Esophagus muscularis mucosa (tissue), 4 donors: ENCODE measurements around the gene HAO1. TPM values are rescaled to one million over a fixed set of nuclear protein-coding genes. Genes with fewer than 3 reads are reported as not detected.

Source experiments
- DNase-seq: peaks from one replicate; pipeline ENCODE4 v3.0.0-alpha.2; 2017; ENCODE audit errors: extremely low spot score
- H3K27ac ChIP-seq, 4 donors: fragments of 200-600 bp; sonication (generic); replicated peaks in 1 of 4; 1 replicate in 3 of 4; 2 replicates in 1 of 4; pipeline ENCODE4 v1.5.1; 2016 to 2019; ENCODE audit warnings: mild to moderate bottlenecking in 1 of 4
- H3K27me3 ChIP-seq, 4 donors: fragments of 200-600 bp; sonication (generic); one replicate each; pipeline versions ENCODE4 v1.5.1 to v1.6.0; 2016 to 2019
- H3K36me3 ChIP-seq, 4 donors: fragments of 200-600 bp; sonication (generic); one replicate each; pipeline ENCODE4 v1.5.1; 2016 to 2019
- H3K4me1 ChIP-seq, 4 donors: fragments of 200-600 bp; sonication (generic); one replicate each; pipeline ENCODE4 v1.5.1; 2016 to 2019
- H3K4me3 ChIP-seq, 4 donors: fragments of 200-600 bp; sonication (generic); 1 replicate in 2 of 4; 2 replicates in 2 of 4; pipeline ENCODE4 v1.5.1; 2016 to 2019; ENCODE audit warnings: mild to moderate bottlenecking in 4 of 4, moderate library complexity in 1 of 4
- H3K9me3 ChIP-seq, 4 donors: fragments of 200-600 bp; sonication (generic); 1 replicate in 3 of 4; 2 replicates in 1 of 4; pipeline ENCODE4 v1.5.1; 2016 to 2019
- EP300 ChIP-seq: sonication (generic); formaldehyde crosslinking; IDR thresholded peaks from one replicate; pipeline ENCODE4 v1.6.1; 2017; ENCODE audit warnings: antibody characterized with exemption
- POLR2A ChIP-seq: fragments of 450-650 bp; IDR thresholded peaks from one replicate; pipeline ENCODE4 v1.6.1; 2017; ENCODE audit warnings: antibody characterized with exemption, moderate library complexity, mild to moderate bottlenecking, low read depth
- POLR2AphosphoS5 ChIP-seq, 2 donors: sonication (generic); formaldehyde crosslinking; IDR thresholded peaks; one replicate each; pipeline ENCODE4 v1.6.1; 2017; ENCODE audit warnings: antibody characterized with exemption in 2 of 2
- WGBS: methylation state at CpG from one replicate; pipeline ENCODE4 v1.1.5; 2018; 5-methylcytosine and 5-hydroxymethylcytosine counted together
- intact Hi-C: fragments of 100-400 bp; cut with DNase I; formaldehyde crosslinking; loops from one replicate; pipeline ENCODE4 v1.15.1; 2023
- total RNA-seq, 4 donors: library from RNA; depleted of rRNA; stranded (reverse); fragments of >200 nt; gene quantifications; one replicate each; pipeline versions ENCODE4 v1.1.0 to v1.2.1, GENCODE V29; 2016
- TF ChIP-seq, protein P1 (sequence below), 3 experiments: fragments of 200-600 bp in 2 of 3; fragments of 450-650 bp in 1 of 3; sonication (generic) in 2 of 3; IDR thresholded peaks; one replicate each; pipeline ENCODE4 v1.5.1; 2017 to 2019; ENCODE audit warnings: antibody characterized with exemption in 3 of 3, mild to moderate bottlenecking in 2 of 3, moderate library complexity in 1 of 3

Gene HAO1
- total RNA-seq, 4 donors from 2014 or later: not detected

DNA sequence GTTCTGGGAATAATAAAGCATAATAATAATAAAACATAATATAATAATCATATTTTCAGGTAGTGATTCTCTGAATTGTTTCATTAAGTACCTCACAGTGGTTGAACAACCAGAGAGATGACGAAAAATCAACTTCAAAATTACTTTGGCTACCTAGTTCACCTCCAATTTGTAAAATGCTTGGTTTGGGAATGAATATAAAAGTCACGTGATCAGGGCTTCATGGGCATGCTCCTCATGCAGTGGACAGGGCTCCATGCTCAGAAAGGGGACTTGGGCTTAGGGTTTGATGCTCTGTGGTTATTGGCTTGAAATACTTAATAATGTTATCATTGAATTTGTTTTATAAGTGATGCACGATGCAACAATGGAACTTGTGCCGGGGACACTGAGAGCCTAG lies 58.2 kb downstream of the HAO1 start:
- no peaks in the 10 kb centered on the region for H3K9me3 ChIP-seq
- no peak for TF ChIP-seq POLR2A
- no peak for TF ChIP-seq EP300
- TF ChIP-seq POLR2AphosphoS5 (IDR thresholded peaks at IDR 0.05): no peak
- TF ChIP-seq, protein P1, sequence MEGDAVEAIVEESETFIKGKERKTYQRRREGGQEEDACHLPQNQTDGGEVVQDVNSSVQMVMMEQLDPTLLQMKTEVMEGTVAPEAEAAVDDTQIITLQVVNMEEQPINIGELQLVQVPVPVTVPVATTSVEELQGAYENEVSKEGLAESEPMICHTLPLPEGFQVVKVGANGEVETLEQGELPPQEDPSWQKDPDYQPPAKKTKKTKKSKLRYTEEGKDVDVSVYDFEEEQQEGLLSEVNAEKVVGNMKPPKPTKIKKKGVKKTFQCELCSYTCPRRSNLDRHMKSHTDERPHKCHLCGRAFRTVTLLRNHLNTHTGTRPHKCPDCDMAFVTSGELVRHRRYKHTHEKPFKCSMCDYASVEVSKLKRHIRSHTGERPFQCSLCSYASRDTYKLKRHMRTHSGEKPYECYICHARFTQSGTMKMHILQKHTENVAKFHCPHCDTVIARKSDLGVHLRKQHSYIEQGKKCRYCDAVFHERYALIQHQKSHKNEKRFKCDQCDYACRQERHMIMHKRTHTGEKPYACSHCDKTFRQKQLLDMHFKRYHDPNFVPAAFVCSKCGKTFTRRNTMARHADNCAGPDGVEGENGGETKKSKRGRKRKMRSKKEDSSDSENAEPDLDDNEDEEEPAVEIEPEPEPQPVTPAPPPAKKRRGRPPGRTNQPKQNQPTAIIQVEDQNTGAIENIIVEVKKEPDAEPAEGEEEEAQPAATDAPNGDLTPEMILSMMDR (IDR thresholded peaks at IDR 0.05): no peak
- intact Hi-C loops: no loop called here
- peaks cover 0 to 4% (median 0%) of the 10 kb centered on the region in 4 donors for H3K4me1 ChIP-seq
- WGBS: 77% methylated on average over 4 of the region's 4 CpGs
- H3K27ac ChIP-seq: no peak overlapping the region
- H3K27me3 ChIP-seq: no peaks in the 10 kb centered on the region
- no peak overlapping the region for H3K4me3 ChIP-seq
- no peaks in the 10 kb centered on the region for H3K36me3 ChIP-seq
- DNase-seq: no peak

DNA sequence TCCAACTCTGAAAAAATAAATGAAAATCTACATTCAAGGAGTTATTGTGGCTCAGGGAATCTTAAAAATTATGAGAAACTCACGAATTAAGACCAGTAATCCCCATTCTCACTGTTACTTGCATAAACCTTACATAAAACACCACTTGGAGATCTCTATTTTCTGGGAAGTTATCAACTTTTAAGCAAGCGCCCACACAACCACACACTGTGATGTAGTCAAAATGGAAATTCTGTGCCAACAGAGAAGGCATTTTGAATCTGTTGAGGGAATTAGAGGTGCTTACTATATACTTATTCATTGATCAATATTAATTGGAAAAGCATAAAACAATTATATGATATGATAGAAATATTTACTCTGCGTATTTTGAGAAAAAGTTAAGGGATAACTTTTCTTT lies 58.7 kb downstream of the HAO1 start:
- intact Hi-C loops: no loop called here
- no peaks in the 10 kb centered on the region for H3K36me3 ChIP-seq
- peaks cover 0 to 4% (median 0%) of the 10 kb centered on the region in 4 donors for H3K4me1 ChIP-seq
- H3K27me3 ChIP-seq: no peaks in the 10 kb centered on the region
- DNase-seq: no peak
- 87% methylated on average over 3 of the region's 3 CpGs for WGBS
- no peak overlapping the region for H3K27ac ChIP-seq
- TF ChIP-seq POLR2A (no peak), EP300 (no peak), POLR2AphosphoS5 (IDR thresholded peaks at IDR 0.05) (no peak)
- TF ChIP-seq, protein P1 (IDR thresholded peaks at IDR 0.05): no peak
- H3K4me3 ChIP-seq: no peak overlapping the region
- no peaks in the 10 kb centered on the region for H3K9me3 ChIP-seq

- intact Hi-C loops: no loop called here
- 27% methylated on average over 5 of the region's 5 CpGs for WGBS
- DNase-seq: no peak
Observed at GRCh38 chr20:7879883-7880282, 60.4 kb downstream of the HAO1 start.

GRCh38 chr20:7868108-7868507 lies 72.2 kb downstream of the HAO1 start:
- Histone ChIP-seq H3K36me3 (no peaks in the 10 kb centered on the region), H3K4me3 (no peak overlapping the region), H3K9me3 (peaks cover 0 to 9% (median 0%) of the 10 kb centered on the region in 4 donors), H3K27me3 (no peaks in the 10 kb centered on the region), H3K4me1 (no peaks in the 10 kb centered on the region), H3K27ac (no peak overlapping the region)
- no peak for DNase-seq
- TF ChIP-seq, protein P1 (IDR thresholded peaks at IDR 0.05): no peak
- TF ChIP-seq POLR2A: no peak
- TF ChIP-seq POLR2AphosphoS5 (IDR thresholded peaks at IDR 0.05): no peak
- TF ChIP-seq EP300: no peak
- WGBS: 94% methylated on average over 2 of the region's 2 CpGs
- intact Hi-C loops: no loop called here

More at GRCh38 chr20:7879883-7880282, 60.4 kb downstream of the HAO1 start:
- TF ChIP-seq, protein P1 (IDR thresholded peaks at IDR 0.05): no peak
- TF ChIP-seq POLR2A: no peak
- no peak for TF ChIP-seq POLR2AphosphoS5 (IDR thresholded peaks at IDR 0.05)
- TF ChIP-seq EP300: no peak
- Histone ChIP-seq H3K4me1 (peaks cover 0 to 4% (median 0%) of the 10 kb centered on the region in 4 donors), H3K27ac (no peak overlapping the region), H3K36me3 (no peaks in the 10 kb centered on the region), H3K4me3 (no peak overlapping the region), H3K9me3 (no peaks in the 10 kb centered on the region), H3K27me3 (no peaks in the 10 kb centered on the region)

- Histone ChIP-seq H3K36me3 (no peaks in the 10 kb centered on the region), H3K4me1 (no peaks in the 10 kb centered on the region), H3K9me3 (peaks cover 0 to 9% (median 0%) of the 10 kb centered on the region in 4 donors), H3K27me3 (no peaks in the 10 kb centered on the region), H3K27ac (no peak overlapping the region), H3K4me3 (no peak overlapping the region)
- DNase-seq: no peak
- intact Hi-C loops: no loop called here
- TF ChIP-seq POLR2A (no peak), POLR2AphosphoS5 (IDR thresholded peaks at IDR 0.05) (no peak), EP300 (no peak)
- TF ChIP-seq, protein P1 (IDR thresholded peaks at IDR 0.05): no peak
- 57% methylated on average over 11 of the region's 11 CpGs for WGBS
Observed at GRCh38 chr20:7866285-7866684, 74.0 kb downstream of the HAO1 start.
